ENCODE results near the gene HSPB1. TPM values are rescaled to one million over a fixed set of nuclear protein-coding genes. Genes with fewer than 3 reads are reported as not detected.

Gene HSPB1
- total and polyA plus RNA-seq, 7 donors, result 1,312 to 5,803 (median 4,364) TPM

DNA sequence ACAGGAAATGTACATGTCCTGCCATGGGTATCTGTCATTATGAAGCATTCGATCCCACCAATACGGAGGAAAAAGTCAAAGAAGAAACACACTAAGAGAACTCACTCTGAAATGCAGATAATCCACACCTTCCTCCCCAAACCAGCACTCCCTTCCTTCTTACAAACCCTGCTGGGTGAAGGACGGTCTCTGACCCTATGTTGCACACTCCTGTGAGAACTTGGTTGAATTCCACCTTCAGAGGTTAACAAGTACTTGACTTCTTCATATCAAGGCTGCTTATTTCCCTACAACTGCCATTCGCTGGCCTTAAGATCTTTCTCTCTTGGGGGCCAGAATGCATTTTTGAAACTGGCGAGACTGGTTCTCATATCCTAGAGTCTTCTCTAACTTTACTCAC is 39.7 kb downstream of the HSPB1 start:
- intact Hi-C loops (cut with DNase I), result no loop called here
- no peak overlapping the region for H3K4me3 ChIP-seq
- TF ChIP-seq, protein P1, sequence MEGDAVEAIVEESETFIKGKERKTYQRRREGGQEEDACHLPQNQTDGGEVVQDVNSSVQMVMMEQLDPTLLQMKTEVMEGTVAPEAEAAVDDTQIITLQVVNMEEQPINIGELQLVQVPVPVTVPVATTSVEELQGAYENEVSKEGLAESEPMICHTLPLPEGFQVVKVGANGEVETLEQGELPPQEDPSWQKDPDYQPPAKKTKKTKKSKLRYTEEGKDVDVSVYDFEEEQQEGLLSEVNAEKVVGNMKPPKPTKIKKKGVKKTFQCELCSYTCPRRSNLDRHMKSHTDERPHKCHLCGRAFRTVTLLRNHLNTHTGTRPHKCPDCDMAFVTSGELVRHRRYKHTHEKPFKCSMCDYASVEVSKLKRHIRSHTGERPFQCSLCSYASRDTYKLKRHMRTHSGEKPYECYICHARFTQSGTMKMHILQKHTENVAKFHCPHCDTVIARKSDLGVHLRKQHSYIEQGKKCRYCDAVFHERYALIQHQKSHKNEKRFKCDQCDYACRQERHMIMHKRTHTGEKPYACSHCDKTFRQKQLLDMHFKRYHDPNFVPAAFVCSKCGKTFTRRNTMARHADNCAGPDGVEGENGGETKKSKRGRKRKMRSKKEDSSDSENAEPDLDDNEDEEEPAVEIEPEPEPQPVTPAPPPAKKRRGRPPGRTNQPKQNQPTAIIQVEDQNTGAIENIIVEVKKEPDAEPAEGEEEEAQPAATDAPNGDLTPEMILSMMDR (IDR thresholded peaks at IDR 0.05), result no peak
- no peaks in the 10 kb centered on the region for H3K9me3 ChIP-seq
- H3K27ac ChIP-seq, result peak overlapping the region; percentile 84
- no peaks in the 10 kb centered on the region for H3K27me3 ChIP-seq (ENCODE audit: insufficient read depth in 3 of 3, low read length in 2 of 3)
- 74 to 88% (median 83%) methylated on average over 5 of the region's 5 CpGs for WGBS, 3 donors
- no peak for ATAC-seq
- H3K4me1 ChIP-seq, result peaks cover 87% of the 10 kb centered on the region
- H3K36me3 ChIP-seq (ENCODE audit: insufficient read depth in 1 of 2, low read depth in 1 of 2), result peaks cover 3 to 55% of the 10 kb centered on the region in 2 donors
- no peak for DNase-seq

DNA sequence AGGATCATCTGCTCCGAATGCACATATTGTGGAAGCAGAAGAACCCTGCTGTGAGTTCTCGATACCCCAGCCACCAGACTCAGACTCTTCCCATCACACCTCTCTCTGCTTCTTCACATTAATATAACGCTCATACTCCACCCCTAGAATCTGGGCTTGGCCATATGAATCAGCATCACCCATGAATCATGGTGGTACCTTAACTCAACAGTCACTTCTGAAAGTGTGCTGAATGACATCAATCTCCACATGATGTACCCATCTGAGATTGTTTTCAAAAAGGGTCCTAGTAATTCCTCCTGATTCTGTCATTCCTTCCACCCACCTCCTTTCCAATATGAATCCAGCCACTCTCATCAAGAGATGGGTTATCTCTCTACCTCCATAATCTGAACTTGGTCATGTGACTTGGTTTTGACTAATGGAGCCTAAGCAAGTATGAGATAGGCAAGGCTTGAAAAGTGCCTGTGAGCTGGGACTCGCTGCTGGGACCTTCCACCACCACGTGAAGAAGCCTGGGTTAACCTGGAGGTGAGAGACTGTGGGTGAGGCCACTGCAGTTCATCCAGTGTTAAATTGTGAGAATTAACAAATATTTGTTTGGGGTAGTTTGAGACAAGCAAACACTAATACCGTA is 40.9 kb downstream of the HSPB1 start:
- no peaks in the 10 kb centered on the region for H3K27me3 ChIP-seq (ENCODE audit: insufficient read depth in 3 of 3, low read length in 2 of 3)
- no peak for DNase-seq
- H3K36me3 ChIP-seq (ENCODE audit: insufficient read depth in 1 of 2, low read depth in 1 of 2), result peaks cover 3 to 59% of the 10 kb centered on the region in 2 donors
- no peak for ATAC-seq
- H3K27ac ChIP-seq, result peak overlapping the region; percentile 56
- TF ChIP-seq, protein P1 (IDR thresholded peaks at IDR 0.05), result no peak
- intact Hi-C loops (cut with DNase I), result no loop called here
- WGBS, 3 donors, result 89 to 95% (median 93%) methylated on average over 6 of the region's 6 CpGs
- H3K4me1 ChIP-seq, result peaks cover 87% of the 10 kb centered on the region
- no peak overlapping the region for H3K4me3 ChIP-seq
- H3K9me3 ChIP-seq, result no peaks in the 10 kb centered on the region

DNA sequence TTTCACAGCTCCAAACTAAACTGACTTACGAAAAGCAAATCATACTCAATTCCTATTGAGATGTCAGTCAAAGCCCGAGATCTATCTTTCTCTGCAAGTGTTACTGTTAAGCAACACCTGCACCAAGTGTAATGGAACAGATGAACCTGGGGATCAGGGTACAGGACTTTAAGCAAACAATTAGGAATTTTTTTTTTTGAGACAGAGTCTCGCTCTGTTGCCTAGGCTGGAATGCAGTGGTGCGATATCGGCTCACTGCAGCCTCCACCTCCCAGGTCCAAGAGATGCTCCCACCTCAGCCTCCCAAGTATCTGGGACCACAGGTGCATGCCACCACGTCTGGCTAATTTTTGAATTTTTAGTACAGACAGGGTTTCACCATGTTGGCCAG is 41.5 kb downstream of the HSPB1 start:
- intact Hi-C loops (cut with DNase I), result no loop called here
- H3K4me1 ChIP-seq, result peaks cover 87% of the 10 kb centered on the region

DNA sequence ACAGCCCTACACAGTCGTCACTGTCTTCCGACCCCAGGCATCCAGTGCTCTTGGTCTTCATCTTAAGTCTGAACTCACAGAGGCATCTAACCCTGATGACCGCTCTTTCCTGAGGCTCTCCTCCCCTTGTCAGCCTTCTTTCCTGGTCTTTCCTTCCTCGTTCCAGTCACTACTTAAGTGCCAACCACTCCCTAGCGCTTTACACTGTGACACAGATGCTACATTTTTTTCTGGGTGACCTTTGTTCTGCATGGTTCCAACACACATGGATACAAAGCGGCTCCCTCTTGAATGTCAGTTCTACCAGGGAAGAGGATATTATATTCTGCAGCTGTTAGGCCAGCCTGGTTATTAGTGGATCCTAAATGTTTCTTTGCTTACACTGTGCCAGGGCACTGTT is 43.6 kb downstream of the HSPB1 start:
- no peak for DNase-seq
- peaks cover 3 to 73% of the 10 kb centered on the region in 2 donors for H3K36me3 ChIP-seq (ENCODE audit: insufficient read depth in 1 of 2, low read depth in 1 of 2)
- H3K4me1 ChIP-seq, result peaks cover 85% of the 10 kb centered on the region
- peak overlapping the region; percentile 2 for H3K4me3 ChIP-seq
- intact Hi-C loops (cut with DNase I), result no loop called here
- WGBS, 3 donors, result 35 to 51% (median 41%) methylated on average over 6 of the region's 6 CpGs
- TF ChIP-seq, protein P1 (IDR thresholded peaks at IDR 0.05), result no peak
- peak overlapping the region; percentile 73 for H3K27ac ChIP-seq
- no peaks in the 10 kb centered on the region for H3K27me3 ChIP-seq (ENCODE audit: insufficient read depth in 3 of 3, low read length in 2 of 3)
- no peaks in the 10 kb centered on the region for H3K9me3 ChIP-seq
- ATAC-seq, result peak; percentile 52 to 77 (median 73)

More for the DNA sequence above, 41.5 kb downstream of the HSPB1 start:
- ATAC-seq, result no peak
- TF ChIP-seq, protein P1 (IDR thresholded peaks at IDR 0.05), result no peak
- Histone ChIP-seq H3K36me3 (ENCODE audit: insufficient read depth in 1 of 2, low read depth in 1 of 2) (peaks cover 3 to 65% of the 10 kb centered on the region in 2 donors), H3K27ac (peak overlapping the region; percentile 56), H3K4me3 (no peak overlapping the region), H3K27me3 (ENCODE audit: insufficient read depth in 3 of 3, low read length in 2 of 3) (no peaks in the 10 kb centered on the region), H3K9me3 (no peaks in the 10 kb centered on the region)
- 91 to 94% (median 94%) methylated on average over 6 of the region's 6 CpGs for WGBS, 3 donors
- DNase-seq, result no peak

DNA sequence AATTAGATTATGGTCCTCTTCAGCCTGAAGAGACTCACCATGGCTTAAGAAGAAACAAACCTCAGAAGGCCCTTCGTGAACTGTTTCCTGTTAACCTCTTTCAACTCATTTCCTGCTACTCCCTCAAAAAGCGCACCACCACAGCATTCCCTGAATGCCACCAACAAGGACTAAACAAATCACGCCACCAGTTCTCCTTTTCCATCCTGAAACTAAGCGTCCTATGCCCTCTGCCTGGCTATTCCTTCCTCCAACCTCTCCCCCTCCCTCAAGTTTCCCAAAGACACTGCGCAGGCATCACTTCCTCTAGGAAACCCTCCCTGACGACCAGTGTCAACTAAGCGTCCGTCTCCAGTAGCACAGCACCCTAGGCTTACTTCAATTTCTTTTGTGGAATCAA is 44.3 kb downstream of the HSPB1 start:
- Histone ChIP-seq H3K27ac (peak overlapping the region; percentile 73), H3K4me3 (peak overlapping the region; percentile 2), H3K27me3 (ENCODE audit: insufficient read depth in 3 of 3, low read length in 2 of 3) (no peaks in the 10 kb centered on the region), H3K36me3 (ENCODE audit: insufficient read depth in 1 of 2, low read depth in 1 of 2) (peaks cover 3 to 73% of the 10 kb centered on the region in 2 donors), H3K9me3 (no peaks in the 10 kb centered on the region), H3K4me1 (peaks cover 84% of the 10 kb centered on the region)
- WGBS, 3 donors, result 64 to 68% (median 66%) methylated on average over 8 of the region's 8 CpGs
- TF ChIP-seq, protein P1 (IDR thresholded peaks at IDR 0.05), result no peak
- intact Hi-C loops (cut with DNase I), result no loop called here
- ATAC-seq (peak in 1 of 4 donors; percentile 3), DNase-seq (no peak)

Data from psoas muscle (tissue), 8 donors.